HS-5 (cell line): Measurements from ENCODE around the gene ELP5.
"Not testable (repeated sequence)": the region's sequence is repeated elsewhere in the genome, so short reads cannot be mapped to it uniquely, and the experiment has no call there.

ENCODE experiments used
- DNase-seq: peaks from one replicate; pipeline ENCODE4 v3.0.0-alpha.2; 2012; ENCODE audit warnings: low read depth

The ELP5 gene

GRCh38 chr17:7236808-7237207 lies 15.2 kb upstream of the ELP5 start:
- DNase-seq, result no peak

- DNase-seq, result no peak
Measured at GRCh38 chr17:7237266-7237760, 14.7 kb upstream of the ELP5 start.

GRCh38 chr17:7237761-7238419 lies 14.1 kb upstream of the ELP5 start:
- DNase-seq, result no peak

DNA sequence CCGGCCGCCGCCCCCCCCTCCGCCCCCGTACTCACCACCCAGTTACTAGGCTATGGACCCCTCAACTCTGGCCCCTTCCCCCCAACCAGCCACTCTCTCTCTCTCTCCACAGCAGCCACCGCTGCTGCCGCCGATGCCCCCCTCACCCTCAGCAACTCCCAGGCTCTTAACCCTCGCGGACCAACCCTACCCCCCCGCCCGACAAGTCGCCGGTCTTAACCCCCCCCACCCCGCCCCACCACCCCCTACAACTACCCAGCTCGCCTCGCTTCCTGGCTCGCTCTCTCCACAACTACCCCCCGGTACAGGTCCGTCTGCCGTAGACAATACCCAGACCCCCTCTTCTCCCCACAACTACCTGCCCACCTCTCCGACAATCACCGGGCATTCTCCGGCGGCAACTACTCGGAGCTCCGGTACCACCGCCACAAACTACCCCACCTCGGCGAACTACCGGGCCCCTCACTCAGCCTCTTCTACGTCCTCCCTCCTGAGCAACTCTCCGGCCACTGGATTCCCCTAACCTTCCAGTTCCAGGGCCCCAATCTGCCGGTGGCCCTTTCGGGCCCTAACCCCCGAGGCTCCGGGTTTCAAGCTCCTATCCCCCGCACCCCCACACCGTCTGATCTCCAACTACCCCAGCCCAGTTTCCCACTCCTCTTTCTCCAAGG lies 13.5 kb upstream of the ELP5 start:
- DNase-seq, result no peak

DNA sequence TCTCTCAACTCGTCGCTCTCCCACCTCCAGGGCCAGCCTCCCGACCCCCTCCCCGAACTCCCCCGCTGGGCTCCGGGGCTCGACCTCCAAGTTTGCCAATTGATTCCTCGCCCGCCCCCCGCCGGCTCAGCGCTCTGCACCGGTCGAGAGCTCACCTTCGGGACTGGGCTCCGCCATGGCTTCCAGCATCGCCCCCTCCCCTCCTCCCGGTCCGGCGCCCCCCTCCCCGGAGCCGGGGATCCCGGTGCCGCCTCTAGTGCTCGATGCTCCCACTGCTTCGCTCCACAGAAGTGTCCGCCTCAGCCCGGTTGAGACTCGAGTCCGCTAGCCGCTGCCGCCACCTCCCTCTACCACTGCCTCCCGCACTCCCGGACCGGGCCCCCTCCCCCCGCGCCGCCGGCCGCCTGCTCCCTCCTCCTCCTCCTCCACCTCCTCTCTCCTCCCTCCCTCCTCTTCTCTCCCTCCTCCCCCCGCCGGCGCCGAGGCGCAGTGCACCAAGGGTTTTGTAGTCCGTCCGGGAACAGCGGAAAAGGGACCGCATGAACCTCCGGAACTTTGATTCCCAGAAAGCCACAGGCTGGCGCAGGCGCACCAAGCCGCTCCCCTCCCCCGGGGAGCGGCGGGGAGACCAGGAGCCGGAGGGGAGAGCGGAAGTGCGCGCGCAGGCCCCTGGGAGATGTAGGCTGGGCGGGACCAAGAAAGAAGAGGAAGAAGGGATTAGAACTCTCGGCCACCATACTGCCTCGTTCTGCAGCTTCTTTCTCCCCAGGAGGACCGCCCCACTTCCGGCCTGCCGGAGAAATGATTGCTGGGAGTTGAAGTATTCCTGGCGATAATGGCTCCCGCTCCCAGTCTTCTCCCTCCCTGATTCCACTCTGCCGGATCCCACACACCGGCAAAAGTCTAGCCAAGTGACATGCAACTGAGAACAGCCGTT lies 12.7 kb upstream of the ELP5 start, which contains the start of gene PHF23:
PHF23 (minus strand) TSS at position 367 of the 937 bp plus-strand sequence; CDS start at position 189, 178 bp downstream.
- peak; percentile 98 for DNase-seq

- DNase-seq, result no peak
Measured at GRCh38 chr17:7240375-7240774, 11.6 kb upstream of the ELP5 start.

GRCh38 chr17:7241090-7241733 lies 10.8 kb upstream of the ELP5 start:
- DNase-seq, result no peak

DNA sequence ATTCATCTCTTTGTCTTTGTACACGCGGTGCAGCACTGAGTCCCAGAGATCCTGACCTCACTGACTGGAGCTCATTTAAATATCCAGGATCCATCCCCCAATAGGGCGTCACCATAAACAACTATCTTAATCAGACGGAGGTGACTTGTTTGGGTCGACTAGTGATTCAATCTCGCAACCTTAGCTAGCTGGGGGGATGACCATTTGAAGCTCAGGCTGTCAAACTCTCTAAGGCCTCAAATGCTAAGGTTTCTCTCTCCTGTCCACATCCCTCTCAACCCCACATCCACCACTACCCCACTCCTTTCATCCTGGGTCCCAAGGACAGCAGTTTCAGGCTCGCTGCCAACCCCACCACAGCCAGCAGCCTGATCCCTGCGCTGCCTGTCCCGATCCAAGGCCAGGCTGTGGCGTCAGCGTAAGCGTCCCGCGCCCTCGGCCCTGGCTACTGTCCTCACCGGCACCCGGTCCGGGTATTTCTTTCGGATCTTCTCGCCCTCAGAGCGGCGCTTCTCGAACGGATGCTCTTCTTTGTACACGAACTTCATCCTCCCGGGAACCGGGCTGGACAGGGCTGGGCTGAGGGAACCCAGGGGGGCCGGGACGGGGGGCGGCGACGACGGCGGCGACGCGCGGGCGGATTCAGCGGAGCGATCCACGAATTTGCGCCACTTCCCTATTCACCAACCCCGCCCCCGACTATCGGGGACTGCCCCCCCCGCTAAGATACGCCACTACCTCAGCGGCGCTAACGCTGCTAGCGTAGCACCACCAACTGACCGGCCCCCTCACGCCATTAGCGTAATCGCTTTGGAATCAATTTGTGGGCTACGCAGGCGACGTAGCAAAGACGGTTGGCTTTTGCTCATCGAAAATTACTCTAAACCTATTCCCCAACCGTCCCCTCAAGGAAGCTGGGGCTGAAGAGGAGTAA lies 10.0 kb upstream of the ELP5 start, which contains the start of gene GABARAP:
GABARAP (minus strand) TSS at position 667 of the 934 bp plus-strand sequence; CDS start at position 548, 119 bp downstream.
- peak; percentile 86 for DNase-seq

DNA sequence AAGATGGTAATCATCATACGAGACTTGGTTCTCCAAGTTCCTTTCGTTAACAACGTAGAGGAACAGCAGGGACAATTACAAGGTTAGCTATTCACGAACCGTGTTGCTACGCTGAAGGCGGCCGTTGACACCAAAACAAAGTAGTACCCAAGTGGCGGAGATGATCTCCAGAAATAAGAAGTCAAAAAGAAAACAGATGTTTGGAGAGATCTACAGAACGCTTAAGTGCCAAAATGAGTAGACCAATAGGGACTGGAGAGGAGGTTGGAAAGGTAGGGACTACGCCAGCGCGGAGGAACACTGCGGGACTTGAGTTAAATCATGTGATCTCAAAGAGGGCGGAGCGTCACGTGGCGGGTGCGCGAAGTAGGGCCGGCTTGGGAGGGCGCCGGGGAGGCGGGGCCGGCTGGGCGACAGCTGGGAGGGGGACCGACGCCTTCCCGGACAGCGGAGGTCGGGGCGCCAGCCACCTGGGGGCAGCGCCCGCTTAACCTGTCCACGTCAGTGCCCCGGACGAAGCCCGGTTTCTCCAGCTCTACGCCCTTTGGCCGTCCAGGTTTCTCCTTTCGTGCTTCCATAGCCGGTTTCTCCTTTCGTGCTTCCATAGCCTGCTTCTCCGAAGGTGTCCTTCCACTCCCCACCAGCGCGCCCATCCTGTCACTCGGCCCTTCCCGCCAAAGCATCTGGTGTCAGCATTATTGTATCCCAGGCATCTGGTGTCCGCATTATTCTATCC lies 9.1 kb upstream of the ELP5 start:
- DNase-seq, result peak; percentile 94

DNA sequence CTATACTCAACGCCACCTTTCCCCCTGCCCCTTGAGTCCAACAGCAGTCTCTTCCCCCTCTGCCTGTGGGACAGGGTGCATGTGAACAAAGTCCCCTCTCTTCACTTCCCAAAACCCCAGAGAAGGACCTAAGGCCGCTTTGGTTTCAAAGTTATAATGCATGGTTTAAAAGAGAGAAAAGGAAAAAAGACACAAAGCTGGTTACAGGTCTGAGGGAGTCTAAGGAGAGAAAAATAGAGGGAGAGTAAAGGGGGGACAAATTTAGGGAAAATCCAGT lies 8.6 kb upstream of the ELP5 start:
- no peak for DNase-seq

- not testable (repeated sequence) for DNase-seq
Measured at GRCh38 chr17:7243838-7244237, 8.2 kb upstream of the ELP5 start.

- no peak for DNase-seq
Measured at GRCh38 chr17:7246779-7247178, 5.2 kb upstream of the ELP5 start.

GRCh38 chr17:7248796-7249195 lies 3.2 kb upstream of the ELP5 start:
- no peak for DNase-seq

GRCh38 chr17:7249214-7249613 lies 2.8 kb upstream of the ELP5 start:
- no peak for DNase-seq

DNA sequence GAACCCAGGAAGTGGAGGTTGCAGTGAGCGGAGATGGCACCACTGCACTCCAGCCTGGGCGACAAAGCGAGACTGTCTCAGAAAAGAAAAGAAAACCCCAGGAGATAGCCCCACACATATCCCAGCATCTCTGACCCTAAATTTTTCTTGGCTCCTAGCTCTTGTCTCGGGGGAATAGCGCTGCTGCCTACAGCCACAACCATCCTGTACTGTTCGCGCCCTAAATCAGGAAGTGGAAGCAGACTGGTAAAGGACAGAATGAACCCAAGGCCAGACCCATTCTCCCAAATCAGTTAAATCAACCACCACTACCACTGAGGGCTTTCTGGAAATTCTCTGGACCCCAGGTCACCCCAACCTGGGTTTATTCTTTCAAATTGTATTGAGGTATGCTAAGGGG lies 2.2 kb upstream of the ELP5 start:
- DNase-seq, result no peak

DNA sequence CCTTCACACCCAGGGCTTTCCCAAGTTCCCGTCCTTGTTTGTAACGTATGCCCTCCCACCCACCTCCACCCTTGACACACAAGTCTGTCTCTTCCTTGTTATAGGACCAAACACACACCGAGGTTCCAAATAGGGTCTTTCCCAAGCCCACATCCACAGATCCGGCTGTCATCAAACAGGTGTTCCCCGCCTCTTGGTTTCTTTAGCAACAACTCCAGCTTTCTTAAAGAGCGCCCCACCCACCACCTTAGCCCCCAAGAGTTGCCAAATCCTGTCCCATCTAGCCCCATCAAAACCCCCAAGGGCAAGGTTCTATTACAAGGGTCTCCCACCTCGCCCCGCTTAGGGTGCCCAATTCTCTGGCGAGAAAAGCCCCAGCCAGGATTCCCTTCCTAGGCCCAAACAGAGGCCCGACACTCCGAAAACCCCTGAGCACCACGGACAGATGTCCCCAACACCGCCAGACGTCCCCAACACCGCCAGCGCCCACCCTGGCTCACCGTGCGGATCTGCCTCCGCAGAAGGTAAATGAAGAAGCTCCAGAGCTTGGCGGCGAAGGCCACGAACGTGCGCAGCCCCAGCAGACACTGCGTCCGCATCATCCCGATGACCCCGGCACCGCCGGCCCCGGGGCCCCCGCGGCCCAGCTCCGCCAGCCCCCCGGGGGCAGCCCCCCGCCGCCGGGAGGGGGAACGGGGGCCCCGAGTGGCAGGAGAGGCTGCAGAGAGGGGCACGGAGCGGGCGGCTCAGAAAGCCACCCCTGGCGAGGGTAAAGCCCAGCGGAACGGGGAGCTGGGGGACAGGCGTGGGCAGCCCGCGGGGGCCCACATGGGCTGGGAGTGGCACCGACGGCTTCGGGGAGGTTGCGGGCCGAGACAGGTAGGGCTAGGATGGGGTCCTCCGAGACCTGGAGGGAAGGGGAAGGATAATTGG lies 1.1 kb upstream of the ELP5 start:
- DNase-seq, result no peak

DNA sequence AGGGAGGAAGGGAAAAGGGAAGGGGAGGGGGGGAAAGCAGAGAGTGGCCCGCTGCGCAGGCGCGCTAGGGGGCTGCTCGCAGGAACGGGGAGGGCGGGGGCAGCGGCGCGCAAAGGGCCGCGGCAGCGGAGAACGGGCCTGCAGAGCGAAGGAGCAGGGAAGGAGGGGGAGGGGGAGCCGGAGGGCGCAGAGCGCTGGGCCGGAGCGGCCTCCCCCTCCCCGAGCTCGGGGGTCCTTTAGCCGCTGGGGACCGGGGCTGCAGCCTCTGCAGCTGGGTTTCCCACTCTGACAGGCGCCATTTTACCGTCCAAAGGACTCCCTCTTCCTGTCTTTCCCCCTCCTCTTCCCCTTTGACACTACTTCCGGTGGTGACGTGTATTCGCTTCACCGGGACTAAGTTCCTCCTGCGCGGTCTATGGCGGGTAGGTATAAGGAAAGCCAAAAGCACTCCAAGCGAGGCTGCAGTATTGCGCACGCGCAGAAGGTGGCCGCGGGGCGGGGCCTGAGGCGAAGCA lies 297 bp upstream of the ELP5 start, which contains the start of gene CTDNEP1:
CTDNEP1 (minus strand) TSS at position 74 of the 515 bp plus-strand sequence. CDS start 438 bp downstream, outside the sequence.
- peak; percentile 99 for DNase-seq

GRCh38 chr17:7253082-7253481 lies 1.1 kb downstream of the ELP5 start:
- DNase-seq, result no peak

- no peak for DNase-seq
Measured at GRCh38 chr17:7254511-7254910, 2.5 kb downstream of the ELP5 start.
